Upper lobe of left lung (tissue), 6 donors: Measurements from ENCODE around the gene SNAPC5. TPM values are rescaled to one million over a fixed set of nuclear protein-coding genes. Genes with fewer than 3 reads are reported as not detected.

Experiments used
- ATAC-seq, 2 donors: fragments of 200-7000 bp; cut with Tn5 transposase; one replicate each; pipeline ENCODE4 v1.9.1; 2022; ENCODE audit warnings: mild to moderate bottlenecking in 2 of 2, moderate library complexity in 2 of 2; ENCODE audit not compliant: low FRiP score in 2 of 2
- DNase-seq, 2 donors: peaks; one replicate each; pipeline ENCODE4 v3.0.0-alpha.2; 2019 to 2020
- H3K27ac ChIP-seq, 4 donors: fragments of 200-600 bp; sonication (generic); one replicate each; pipeline ENCODE4 v1.5.1; 2016 to 2019
- H3K27me3 ChIP-seq, 4 donors: fragments of 200-600 bp; sonication (generic); one replicate each; pipeline ENCODE4 v1.5.1; 2017 to 2019
- H3K36me3 ChIP-seq, 4 donors: fragments of 200-600 bp; sonication (generic); one replicate each; pipeline ENCODE4 v1.5.1; 2016 to 2019
- H3K4me1 ChIP-seq, 4 donors: fragments of 200-600 bp; sonication (generic); one replicate each; pipeline ENCODE4 v1.5.1; 2018 to 2019
- H3K4me3 ChIP-seq, 4 donors: fragments of 200-600 bp; sonication (generic); one replicate each; pipeline ENCODE4 v1.5.1; 2017 to 2019; ENCODE audit warnings: mild to moderate bottlenecking in 2 of 4, moderate library complexity in 1 of 4
- H3K9me3 ChIP-seq, 4 donors: fragments of 200-600 bp; sonication (generic); one replicate each; pipeline ENCODE4 v1.5.1; 2018 to 2019
- EP300 ChIP-seq, 4 donors: sonication (generic); formaldehyde crosslinking; IDR thresholded peaks; one replicate each; pipeline ENCODE4 v1.5.1; 2017; ENCODE audit warnings: antibody characterized with exemption in 4 of 4, control low read depth in 2 of 4
- WGBS, 2 donors: methylation state at CpG; one replicate each; pipeline ENCODE4 v1.1.5; 2017 to 2018; 5-methylcytosine and 5-hydroxymethylcytosine counted together
- small RNA-seq, 4 donors: library from RNA; depleted of rRNA; stranded (forward); fragments of <200 nt; gene quantifications; one replicate each; pipeline ENCODE3, GENCODE V24; 2016
- total RNA-seq, 6 donors: library from RNA; depleted of rRNA in 4 of 6; stranded (reverse); fragments of >200 nt in 4 of 6; gene quantifications; one replicate each; pipeline versions ENCODE4 v1.1.0 to v1.2.1, GENCODE V29; 2016 to 2021
- donor health status: DM: no; HTN: no; CAD: no; lungs with moderate emphysema.
- donor health status: DM: no; HTN: yes; CAD: no; lungs with severe emphysema.

Gene SNAPC5
- total RNA-seq, 6 donors from 2014 or later: 19.0 to 35.1 (median 25.5) TPM

DNA sequence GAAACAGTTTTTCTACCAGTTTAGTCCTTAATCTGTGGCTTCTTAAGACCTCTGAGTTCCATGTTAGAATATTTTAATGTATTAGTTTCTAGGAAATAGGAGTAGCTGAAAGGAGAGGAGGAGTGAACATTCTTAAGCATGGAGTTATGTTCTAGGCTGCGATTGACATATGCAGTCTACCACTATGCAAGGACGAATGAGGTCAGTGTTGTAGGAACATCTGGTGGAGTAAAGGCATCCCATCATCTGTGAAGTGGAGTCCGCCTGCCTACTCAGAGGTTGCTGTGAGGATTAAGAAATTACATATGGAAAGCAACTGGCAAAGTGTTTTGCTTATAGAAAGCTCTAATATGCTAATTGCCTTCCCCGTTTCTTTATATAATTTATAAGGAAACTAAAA lies 45.1 kb downstream of the SNAPC5 start:
- TF ChIP-seq EP300 (IDR thresholded peaks at IDR 0.05): no peak

More for the DNA sequence above, 45.1 kb downstream of the SNAPC5 start:
- Histone ChIP-seq H3K27me3 (no peaks in the 10 kb centered on the region), H3K4me1 (no peaks in the 10 kb centered on the region), H3K27ac (no peak overlapping the region), H3K4me3 (no peak overlapping the region), H3K9me3 (no peaks in the 10 kb centered on the region), H3K36me3 (peaks cover 0 to 16% (median 2%) of the 10 kb centered on the region in 4 donors)
- DNase-seq: no peak
- WGBS, 2 donors: 92 to 95% methylated on average over 4 of the region's 4 CpGs
- ATAC-seq: no peak

Small RNA genes lying within 50 kb of the gene (small RNA-seq; reads per million reads assigned to genes)
- gene MIR4512: 0 to 0.06 (median 0) reads per million in 4 donors
- 0 reads per million in 4 donors for gene RF01159
- 0 reads per million in 4 donors for gene SNORD16
- 0 reads per million in 4 donors for gene SNORD18A
- gene SNORD18B: 0 reads per million in 4 donors
- 0 reads per million in 4 donors for gene SNORD18C

Other genes with a start within 250 kb of the SNAPC5 start
- gene MEGF11, start 244.0 kb downstream of the SNAPC5 start, total RNA-seq: 1 to 10 TPM in 3 of 6 donors, not detected in 3; 1.5 to 4.0 (median 3.5) TPM
- gene DIS3L, start 204.2 kb downstream of the SNAPC5 start, total RNA-seq: 10 to 100 TPM; 20.1 to 48.2 (median 26.9) TPM
- 10 to 100 TPM in 1 of 6 donors, 1 to 10 TPM in 5; 1.2 to 10.8 (median 5.7) TPM for gene TIPIN, start 141.1 kb downstream of the SNAPC5 start, total RNA-seq
- 10 to 100 TPM; 38.5 to 80.3 (median 62.4) TPM for gene MAP2K1, start 110.8 kb downstream of the SNAPC5 start, total RNA-seq
- 1,000 to 10,000 TPM in 5 of 6 donors, 100 to 1,000 TPM in 1; 807 to 2,526 (median 1,681) TPM for gene RPL4, start 7.1 kb upstream of the SNAPC5 start, total RNA-seq
- gene ZWILCH, start 7.6 kb upstream of the SNAPC5 start, total RNA-seq: 1 to 10 TPM in 5 of 6 donors, under 1 TPM in 1; 0.33 to 6.3 (median 5.1) TPM
- gene LCTL, start 68.2 kb upstream of the SNAPC5 start, total RNA-seq: not detected
- gene SMAD6, start 204.5 kb upstream of the SNAPC5 start, total RNA-seq: 100 to 1,000 TPM in 3 of 6 donors, 10 to 100 TPM in 3; 76.6 to 377 (median 102) TPM